PFSK-1 (cell line): ENCODE results near the gene CELF4.

Source experiments
- POLR2AphosphoS5 ChIP-seq: IDR thresholded peaks from 2 replicates; pipeline ENCODE4 v1.6.1; 2012; ENCODE audit warnings: low read depth, mild to moderate bottlenecking, control low read depth, low read length, moderate library complexity
- SIN3A ChIP-seq: IDR thresholded peaks from 2 replicates; pipeline ENCODE4 v1.6.1; 2012; ENCODE audit warnings: mild to moderate bottlenecking, low read length, moderate library complexity, borderline replicate concordance; ENCODE audit not compliant: insufficient read depth
- TAF1 ChIP-seq: IDR thresholded peaks from 2 replicates; pipeline ENCODE4 v1.6.1; 2012; ENCODE audit warnings: low read length, control low read depth, borderline replicate concordance; ENCODE audit not compliant: insufficient read depth

GRCh38 chr18:37293359-37293758, 272.2 kb downstream of the CELF4 start:
- no peak for TF ChIP-seq POLR2AphosphoS5
- no peak for TF ChIP-seq TAF1
- no peak for TF ChIP-seq SIN3A
